NK-92 (cell line): ENCODE measurements around the gene BCO1.

Experiments used
- DNase-seq: peaks from one replicate; lab custom pipeline; 2025; ENCODE audit not compliant: unreplicated experiment; lab: John Stamatoyannopoulos, UW

BCO1 gene

GRCh38 chr16:81315271-81316175, 77.0 kb downstream of the BCO1 start:
- DNase-seq = no peak

- DNase-seq = no peak
These were observed 77.6 kb downstream of the BCO1 start for GRCh38 chr16:81316176-81316496.

GRCh38 chr16:81318711-81319110, 80.2 kb downstream of the BCO1 start:
- no peak for DNase-seq

- DNase-seq = no peak
These were observed 80.9 kb downstream of the BCO1 start for GRCh38 chr16:81319221-81319912.

- DNase-seq = no peak
These were observed 82.5 kb downstream of the BCO1 start for GRCh38 chr16:81321039-81321438.

GRCh38 chr16:81321536-81321935, 83.0 kb downstream of the BCO1 start:
- no peak for DNase-seq

- no peak for DNase-seq
These were observed 86.3 kb downstream of the BCO1 start for GRCh38 chr16:81324808-81325207.

GRCh38 chr16:81327011-81327410, 88.5 kb downstream of the BCO1 start:
- DNase-seq = no peak

GRCh38 chr16:81327447-81328196, 89.1 kb downstream of the BCO1 start:
- DNase-seq = no peak

- no peak for DNase-seq
These were observed 91.5 kb downstream of the BCO1 start for GRCh38 chr16:81329947-81330346.

GRCh38 chr16:81333356-81333755, 94.9 kb downstream of the BCO1 start:
- no peak for DNase-seq

GRCh38 chr16:81335669-81336068, 97.2 kb downstream of the BCO1 start:
- DNase-seq = no peak

- no peak for DNase-seq
These were observed 98.6 kb downstream of the BCO1 start for GRCh38 chr16:81337097-81337496.
